HG03460 (cell line): ENCODE results near the gene CDC123.
"Not testable (repeated sequence)": the region's sequence is repeated elsewhere in the genome, so short reads cannot be mapped to it uniquely, and the experiment has no call there.

Experiments
- ATAC-seq: cut with Tn5 transposase; IDR thresholded peaks from one replicate; pipeline ENCODE4 v1.9.1; 2021; ENCODE audit not compliant: unreplicated experiment

CDC123 gene

DNA sequence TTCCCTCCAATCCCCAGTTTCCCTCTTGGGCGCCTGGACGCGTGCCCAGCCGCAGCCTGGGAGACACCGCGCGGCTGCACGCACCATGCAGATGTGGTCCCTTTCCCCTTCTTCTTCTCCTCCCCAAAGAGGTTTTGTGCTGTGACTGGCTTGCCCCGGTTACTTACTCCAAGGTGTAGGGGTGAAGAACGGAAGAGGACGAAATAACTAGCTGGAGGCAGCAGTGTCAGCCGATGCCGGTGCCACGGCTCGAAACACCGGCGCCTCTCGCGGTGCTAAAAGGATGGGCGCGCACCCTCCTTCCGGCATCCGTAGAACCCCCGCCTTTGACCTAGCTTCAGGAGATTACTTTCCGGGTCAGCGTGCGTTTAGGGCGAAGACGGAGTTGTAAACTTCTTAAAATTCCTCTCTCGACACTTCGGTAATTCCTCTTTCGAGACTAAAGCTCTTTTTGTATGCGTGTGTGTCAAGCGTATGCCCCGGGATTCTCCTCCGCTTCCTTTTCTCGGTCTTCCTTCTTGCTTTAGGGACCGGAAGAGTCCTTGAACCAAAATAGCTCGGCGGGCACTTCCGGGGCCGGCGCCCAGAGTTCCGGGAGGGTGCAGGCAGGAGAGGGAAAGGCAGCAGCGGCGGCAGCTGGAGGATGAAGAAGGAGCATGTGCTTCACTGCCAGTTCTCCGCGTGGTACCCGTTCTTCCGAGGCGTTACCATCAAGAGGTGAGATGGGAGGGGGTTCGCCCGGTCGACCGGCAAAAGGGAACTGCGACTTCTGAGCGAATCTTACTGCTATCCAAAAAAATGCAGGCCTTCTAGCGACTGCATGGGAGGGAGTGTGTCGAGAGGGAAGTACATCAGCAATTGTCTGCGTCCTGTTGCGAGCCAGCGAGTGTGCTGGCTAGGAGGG lies at the start of gene CDC123, which contains the start of gene NUDT5:
TSS of gene CDC123 (plus strand) at position 586 of the 904 bp plus-strand sequence. CDS start at position 644, 58 bp downstream.
TSS of gene NUDT5 (minus strand) at position 289 of the 904 bp plus-strand sequence. CDS start 9,600 bp downstream, outside the sequence.
- ATAC-seq = peak; percentile 92

GRCh38 chr10:12150163-12150562 lies 45.8 kb upstream of the CDC123 start:
- ATAC-seq = no peak

GRCh38 chr10:12154516-12154915 lies 41.5 kb upstream of the CDC123 start:
- ATAC-seq = no peak

DNA sequence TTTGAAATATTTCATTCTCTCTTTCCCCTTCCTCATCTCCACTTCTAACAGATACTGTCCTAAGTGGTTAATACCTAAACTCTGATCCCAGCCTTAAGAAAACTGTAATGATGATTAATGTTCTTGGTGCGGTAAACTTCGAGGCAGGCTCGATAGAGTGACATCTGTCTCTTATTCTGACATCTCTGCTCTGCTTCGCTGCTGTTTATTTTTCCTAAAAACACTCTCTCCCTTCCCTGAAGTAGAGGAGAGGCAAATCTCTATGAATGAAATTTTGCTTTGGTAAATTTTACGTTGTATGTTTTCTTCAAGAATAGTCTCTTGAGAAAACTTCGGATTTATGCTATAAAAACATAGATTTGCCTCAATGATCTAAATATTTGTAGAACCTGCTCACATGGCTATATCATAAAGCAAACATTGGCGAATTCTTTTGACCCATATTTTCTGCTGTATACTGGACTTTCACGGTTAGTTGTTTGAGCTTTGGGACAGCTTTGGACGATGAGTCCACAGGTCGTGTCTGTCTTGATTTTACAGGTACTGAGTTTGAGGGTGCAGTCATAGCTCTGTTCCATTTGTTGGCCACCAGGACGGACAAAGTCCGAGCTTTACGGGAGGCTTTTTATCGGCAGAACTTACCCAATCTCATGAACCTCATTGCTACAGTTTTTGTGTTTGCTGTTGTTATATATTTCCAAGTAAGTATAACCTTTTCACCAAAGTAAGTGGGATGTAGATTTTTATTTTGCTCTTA lies 39.4 kb upstream of the CDC123 start:
- no peak for ATAC-seq

DNA sequence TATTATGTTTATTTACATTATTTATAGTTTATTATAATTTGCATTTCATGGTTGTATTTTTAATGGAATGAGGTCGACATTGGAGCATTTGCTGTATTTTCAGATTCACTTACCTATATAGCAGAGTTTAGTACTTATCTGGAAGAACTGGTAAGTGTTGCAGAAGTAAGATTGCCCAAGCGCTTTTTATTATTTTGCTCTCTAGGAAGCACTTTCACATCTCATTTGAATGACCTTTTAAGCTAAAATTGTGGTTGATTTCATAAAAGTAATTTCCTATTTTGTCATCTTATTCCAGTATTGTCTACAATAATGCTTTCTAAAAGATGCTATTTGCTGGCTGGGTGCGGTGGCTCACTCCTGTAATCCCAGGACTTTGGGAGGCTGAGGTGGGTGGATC lies 37.9 kb upstream of the CDC123 start:
- no peak for ATAC-seq

GRCh38 chr10:12160664-12161063 lies 35.3 kb upstream of the CDC123 start:
- ATAC-seq = no peak

DNA sequence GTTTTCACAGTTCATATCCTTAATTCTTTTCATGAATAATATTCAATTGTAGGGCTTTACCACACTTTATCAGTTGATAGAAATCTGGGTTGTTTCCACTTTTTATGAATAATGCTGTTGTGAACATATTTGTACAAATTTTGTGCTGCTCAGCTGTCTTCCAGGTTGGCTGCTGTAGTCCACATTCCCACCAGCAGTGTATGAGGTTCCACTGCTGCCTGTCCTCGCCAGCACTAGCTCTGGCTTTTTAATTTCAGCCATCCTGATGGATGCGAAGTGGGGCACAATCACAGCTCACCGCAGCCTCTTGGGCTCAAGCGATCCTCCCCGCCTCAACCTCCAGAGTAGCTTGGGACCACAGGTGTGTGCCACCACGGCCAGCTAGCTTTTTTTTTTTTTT lies 33.1 kb upstream of the CDC123 start:
- no peak for ATAC-seq

- ATAC-seq = no peak
Observed at GRCh38 chr10:12164085-12164484, 31.9 kb upstream of the CDC123 start.

DNA sequence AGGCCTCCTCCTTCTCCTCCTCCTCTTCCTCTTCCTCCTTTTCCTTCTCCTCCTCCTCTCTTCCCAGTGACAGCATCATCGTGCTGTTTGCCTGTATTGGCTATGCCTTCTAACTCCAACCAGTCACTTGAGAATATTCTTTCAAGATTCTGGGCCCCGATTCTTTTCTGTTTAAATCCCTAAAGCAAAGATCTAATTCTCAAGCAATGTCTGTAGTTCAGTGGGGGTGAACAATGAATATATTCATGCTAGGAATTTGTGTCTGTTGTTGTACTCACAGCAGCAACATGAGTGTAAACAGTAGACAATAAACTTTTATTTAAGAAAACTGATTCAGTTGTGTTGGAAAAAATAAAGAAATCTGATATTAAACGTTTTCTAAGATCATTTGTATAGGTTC lies 31.0 kb upstream of the CDC123 start:
- no peak for ATAC-seq

- no peak for ATAC-seq
Observed at GRCh38 chr10:12165999-12166775, 29.8 kb upstream of the CDC123 start.

GRCh38 chr10:12171512-12171911 lies 24.5 kb upstream of the CDC123 start:
- not testable (repeated sequence) for ATAC-seq

- ATAC-seq = no peak
Observed at GRCh38 chr10:12177642-12178041, 18.3 kb upstream of the CDC123 start.

GRCh38 chr10:12179606-12180170 lies 16.3 kb upstream of the CDC123 start:
- no peak for ATAC-seq

GRCh38 chr10:12180221-12180974 lies 15.6 kb upstream of the CDC123 start:
- no peak for ATAC-seq

DNA sequence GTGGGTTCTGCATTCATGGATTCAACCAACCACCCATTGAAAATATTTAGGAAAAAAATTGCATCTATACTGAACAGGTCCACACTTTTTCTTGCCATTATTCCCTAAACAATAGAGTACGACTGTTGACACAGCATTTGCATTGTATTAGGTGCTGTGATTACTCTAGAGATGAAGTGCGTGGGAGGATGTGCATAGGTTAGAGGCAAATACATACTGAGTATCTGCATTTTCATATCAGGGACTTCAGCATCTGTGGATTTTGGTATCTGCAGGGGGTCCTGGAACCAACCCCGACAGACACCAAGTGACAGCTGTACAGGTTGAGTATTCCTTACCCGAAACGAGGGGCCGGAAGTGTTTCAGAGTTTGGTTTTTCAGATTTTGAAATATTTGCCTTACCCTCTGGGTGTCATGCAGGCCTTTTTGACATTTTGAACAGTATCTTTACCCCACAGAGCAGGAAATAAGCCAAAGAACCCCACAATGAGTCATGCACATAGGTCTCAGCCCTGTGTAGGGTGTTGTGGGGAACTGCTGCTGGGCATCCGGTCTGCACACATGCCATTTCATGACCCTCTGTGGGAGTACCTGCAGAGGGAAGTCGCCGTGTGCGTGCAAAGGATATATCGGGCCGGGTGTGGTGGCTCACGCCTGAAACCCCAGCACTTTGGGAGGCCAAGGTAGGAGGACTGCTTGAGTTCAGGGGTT lies 14.8 kb upstream of the CDC123 start:
- ATAC-seq = peak; percentile 70

DNA sequence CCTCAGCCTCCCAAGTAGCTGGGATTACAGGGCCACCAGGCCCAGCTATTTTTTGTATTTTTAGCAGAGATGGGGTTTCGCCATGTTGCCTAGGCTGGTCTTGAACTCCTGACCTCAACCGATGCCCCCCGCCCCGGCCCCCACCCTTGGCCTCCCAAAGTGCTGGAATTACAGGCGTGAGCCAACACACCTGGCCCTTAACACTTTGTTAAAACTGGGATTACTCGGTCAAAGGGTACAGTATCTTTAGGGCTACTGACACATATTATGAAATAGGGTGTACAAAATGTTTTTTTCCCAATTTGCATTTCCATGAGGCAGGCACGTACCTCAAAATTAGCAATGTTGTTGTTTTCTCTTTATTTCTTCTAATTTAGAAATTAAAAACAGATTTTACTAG lies 11.8 kb upstream of the CDC123 start:
- no peak for ATAC-seq

- ATAC-seq = no peak
Observed at GRCh38 chr10:12186323-12186722, 9.7 kb upstream of the CDC123 start.

GRCh38 chr10:12187321-12187905 lies 8.6 kb upstream of the CDC123 start:
- no peak for ATAC-seq

- no peak for ATAC-seq
Observed at GRCh38 chr10:12188656-12189055, 7.3 kb upstream of the CDC123 start.
